ENCODE measurements around the gene TIGAR. TPM values are rescaled to one million over a fixed set of nuclear protein-coding genes. Genes with fewer than 3 reads are reported as not detected.

The TIGAR gene
- total RNA-seq, 1 donor from 2014 or later = 18.3 TPM

- H3K36me3 ChIP-seq (ENCODE audit: control insufficient read depth, insufficient read depth, low read length) = no peaks in the 10 kb centered on the region
- DNase-seq (ENCODE audit: low read depth) = no peak
- TF ChIP-seq CTCF (IDR thresholded peaks at IDR 0.05; ENCODE audit: insufficient read depth, low read length, poor library complexity, severe bottlenecking) = no peak
- H3K27me3 ChIP-seq (ENCODE audit: control insufficient read depth, insufficient read depth, low read length) = no peaks in the 10 kb centered on the region
- H3K4me3 ChIP-seq (ENCODE audit: low read depth, low read length) = no peak overlapping the region
Observed at GRCh38 chr12:4296751-4297150, 24.3 kb upstream of the TIGAR start.

DNA sequence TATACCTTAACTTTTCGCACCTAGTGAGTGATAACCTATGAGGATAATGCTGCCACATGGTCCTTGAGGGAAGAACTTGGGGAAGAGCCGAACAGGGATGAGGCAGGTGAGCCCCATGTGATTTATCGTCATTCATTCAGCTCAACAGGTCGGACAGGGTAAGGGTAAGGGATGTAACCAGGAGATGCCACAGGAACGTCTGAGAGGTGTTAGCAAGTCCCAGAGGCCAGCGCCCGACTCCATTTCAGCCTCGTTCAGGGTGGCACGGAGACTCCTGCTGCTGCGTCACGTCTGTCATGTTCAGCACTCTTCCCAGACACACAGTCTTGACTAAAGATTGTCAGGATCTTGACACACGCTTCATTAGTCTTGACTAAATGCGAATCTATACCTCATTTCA lies 23.4 kb upstream of the TIGAR start:
- Histone ChIP-seq H3K27me3 (ENCODE audit: control insufficient read depth, insufficient read depth, low read length) (no peaks in the 10 kb centered on the region), H3K4me3 (ENCODE audit: low read depth, low read length) (no peak overlapping the region), H3K36me3 (ENCODE audit: control insufficient read depth, insufficient read depth, low read length) (no peaks in the 10 kb centered on the region)
- no peak for TF ChIP-seq CTCF (IDR thresholded peaks at IDR 0.05; ENCODE audit: insufficient read depth, low read length, poor library complexity, severe bottlenecking)
- DNase-seq (ENCODE audit: low read depth) = no peak

GRCh38 chr12:4300883-4301282 lies 20.1 kb upstream of the TIGAR start:
- no peak for TF ChIP-seq CTCF (IDR thresholded peaks at IDR 0.05; ENCODE audit: insufficient read depth, low read length, poor library complexity, severe bottlenecking)
- H3K4me3 ChIP-seq (ENCODE audit: low read depth, low read length) = no peak overlapping the region
- no peaks in the 10 kb centered on the region for H3K27me3 ChIP-seq (ENCODE audit: control insufficient read depth, insufficient read depth, low read length)
- DNase-seq (ENCODE audit: low read depth) = no peak
- no peaks in the 10 kb centered on the region for H3K36me3 ChIP-seq (ENCODE audit: control insufficient read depth, insufficient read depth, low read length)

DNA sequence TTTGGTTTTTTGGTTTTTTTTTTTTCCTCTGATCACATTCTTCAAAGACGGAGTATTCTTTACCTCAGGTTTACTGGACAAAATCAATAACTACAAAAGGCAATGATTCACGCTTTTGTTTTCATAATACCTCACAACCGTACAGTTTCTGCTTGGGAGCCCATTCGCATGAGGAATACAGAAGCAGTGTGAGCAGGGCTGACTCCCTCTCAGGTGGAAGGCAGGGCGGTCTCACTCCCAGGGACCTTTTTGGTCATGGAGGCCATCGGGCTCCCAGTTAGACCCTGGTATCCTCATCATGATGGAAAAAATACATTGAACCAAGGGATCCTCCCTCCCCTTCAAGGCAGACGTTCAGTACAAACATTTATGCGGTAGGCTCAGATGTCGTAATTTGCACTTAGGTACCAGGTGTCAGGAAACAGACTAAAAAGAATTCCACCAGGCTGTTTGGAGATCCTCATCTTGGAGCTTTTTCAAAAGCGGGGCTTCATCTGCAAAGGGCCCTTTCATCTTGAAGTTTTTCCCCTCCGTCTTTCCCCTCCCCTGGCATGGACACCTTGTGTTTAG lies 19.0 kb upstream of the TIGAR start:
- Histone ChIP-seq H3K4me3 (ENCODE audit: low read depth, low read length) (no peak overlapping the region), H3K27me3 (ENCODE audit: control insufficient read depth, insufficient read depth, low read length) (no peaks in the 10 kb centered on the region), H3K36me3 (ENCODE audit: control insufficient read depth, insufficient read depth, low read length) (no peaks in the 10 kb centered on the region)
- TF ChIP-seq CTCF (IDR thresholded peaks at IDR 0.05; ENCODE audit: insufficient read depth, low read length, poor library complexity, severe bottlenecking) = no peak
- DNase-seq (ENCODE audit: low read depth) = no peak

DNA sequence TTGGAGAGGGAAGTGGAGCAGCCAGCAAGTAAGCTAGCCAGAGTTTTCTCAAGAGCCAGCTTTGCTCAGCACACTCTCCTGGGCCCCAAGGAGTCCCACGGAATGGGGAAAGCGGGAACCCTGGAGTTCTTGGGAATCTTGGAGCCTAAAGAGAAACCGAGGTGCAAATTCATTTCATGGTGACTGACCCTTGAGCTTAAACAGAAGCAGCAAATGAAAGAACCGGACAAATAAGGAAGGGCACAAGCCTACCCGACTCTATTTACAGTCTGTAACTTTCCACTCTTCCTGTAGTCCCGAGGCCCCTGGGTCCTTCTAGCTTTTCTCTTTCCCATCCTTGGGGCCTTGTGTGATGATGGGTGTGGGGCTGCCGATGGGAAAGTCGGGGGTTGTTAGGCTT lies 18.1 kb upstream of the TIGAR start:
- H3K36me3 ChIP-seq (ENCODE audit: control insufficient read depth, insufficient read depth, low read length) = no peaks in the 10 kb centered on the region
- H3K27me3 ChIP-seq (ENCODE audit: control insufficient read depth, insufficient read depth, low read length) = no peaks in the 10 kb centered on the region
- no peak for TF ChIP-seq CTCF (IDR thresholded peaks at IDR 0.05; ENCODE audit: insufficient read depth, low read length, poor library complexity, severe bottlenecking)
- no peak for DNase-seq (ENCODE audit: low read depth)
- H3K4me3 ChIP-seq (ENCODE audit: low read depth, low read length) = no peak overlapping the region

- H3K4me3 ChIP-seq (ENCODE audit: low read depth, low read length) = no peak overlapping the region
- no peak for DNase-seq (ENCODE audit: low read depth)
- TF ChIP-seq CTCF (IDR thresholded peaks at IDR 0.05; ENCODE audit: insufficient read depth, low read length, poor library complexity, severe bottlenecking) = no peak
- H3K27me3 ChIP-seq (ENCODE audit: control insufficient read depth, insufficient read depth, low read length) = no peaks in the 10 kb centered on the region
- H3K36me3 ChIP-seq (ENCODE audit: control insufficient read depth, insufficient read depth, low read length) = no peaks in the 10 kb centered on the region
Observed at GRCh38 chr12:4303750-4304149, 17.3 kb upstream of the TIGAR start.

Measured in kidney epithelial cell (primary cell).